Activated CD8-positive, alpha-beta T cell treated with anti-CD3 and anti-CD28 coated beads for 36 hours (primary cell): ENCODE data around the gene SLC34A1. TPM values are rescaled to one million over a fixed set of nuclear protein-coding genes. Genes with fewer than 3 reads are reported as not detected.

Source experiments
- ATAC-seq: fragments of 200-7000 bp; cut with Tn5 transposase; one replicate; pipeline ENCODE4 v1.10.0; 2021; ENCODE audit warnings: mild to moderate bottlenecking, moderate library complexity
- CTCF ChIA-PET: fragments of 350-600 bp; sonication (Branson Sonifier 250); formaldehyde crosslinking; loops from one replicate; lab custom pipeline; 2021; ENCODE audit warnings: antibody characterized with exemption; lab: Charles Lee
- POLR2A ChIA-PET: fragments of 350-600 bp; sonication (Branson Sonifier 250); formaldehyde crosslinking; loops from one replicate; lab custom pipeline; 2021; ENCODE audit warnings: antibody characterized with exemption; lab: Charles Lee
- DNase-seq: peaks from one replicate; pipeline ENCODE4 v3.0.0-alpha.2; 2020
- H3K27ac Mint-ChIP-seq: one replicate; pipeline ENCODE4 v1.8.0; 2021; ENCODE audit warnings: mild to moderate bottlenecking, mixed read lengths
- H3K27me3 Mint-ChIP-seq: one replicate; pipeline ENCODE4 v1.8.0; 2021; ENCODE audit warnings: mixed read lengths
- H3K36me3 Mint-ChIP-seq: one replicate; pipeline ENCODE4 v1.8.0; 2021; ENCODE audit warnings: low read depth, mixed read lengths
- H3K4me1 Mint-ChIP-seq: one replicate; pipeline ENCODE4 v1.8.0; 2021; ENCODE audit warnings: low read depth, mixed read lengths
- H3K4me3 Mint-ChIP-seq: one replicate; pipeline ENCODE4 v1.8.0; 2021; ENCODE audit warnings: mild to moderate bottlenecking, moderate library complexity, mixed read lengths
- H3K9me3 Mint-ChIP-seq: one replicate; pipeline ENCODE4 v1.8.0; 2021; ENCODE audit warnings: mixed read lengths
- intact Hi-C: fragments of 100-400 bp; cut with micrococcal nuclease; formaldehyde crosslinking; loops from one replicate; pipeline ENCODE4 v1.10.0; 2022
- total RNA-seq, 2 experiments: library from RNA; stranded (reverse); gene quantifications; one replicate each; pipeline ENCODE4 v1.2.3, GENCODE V29; 2021
- TF ChIP-seq, protein P1 (sequence below): fragments of 200-600 bp; IDR thresholded peaks from one replicate; pipeline ENCODE4 v1.8.0; 2022; ENCODE audit warnings: antibody characterized with exemption, mild to moderate bottlenecking

The SLC34A1 gene
- total RNA-seq, 2 experiments from 2014 or later = 0.29 to 0.43 TPM

DNA sequence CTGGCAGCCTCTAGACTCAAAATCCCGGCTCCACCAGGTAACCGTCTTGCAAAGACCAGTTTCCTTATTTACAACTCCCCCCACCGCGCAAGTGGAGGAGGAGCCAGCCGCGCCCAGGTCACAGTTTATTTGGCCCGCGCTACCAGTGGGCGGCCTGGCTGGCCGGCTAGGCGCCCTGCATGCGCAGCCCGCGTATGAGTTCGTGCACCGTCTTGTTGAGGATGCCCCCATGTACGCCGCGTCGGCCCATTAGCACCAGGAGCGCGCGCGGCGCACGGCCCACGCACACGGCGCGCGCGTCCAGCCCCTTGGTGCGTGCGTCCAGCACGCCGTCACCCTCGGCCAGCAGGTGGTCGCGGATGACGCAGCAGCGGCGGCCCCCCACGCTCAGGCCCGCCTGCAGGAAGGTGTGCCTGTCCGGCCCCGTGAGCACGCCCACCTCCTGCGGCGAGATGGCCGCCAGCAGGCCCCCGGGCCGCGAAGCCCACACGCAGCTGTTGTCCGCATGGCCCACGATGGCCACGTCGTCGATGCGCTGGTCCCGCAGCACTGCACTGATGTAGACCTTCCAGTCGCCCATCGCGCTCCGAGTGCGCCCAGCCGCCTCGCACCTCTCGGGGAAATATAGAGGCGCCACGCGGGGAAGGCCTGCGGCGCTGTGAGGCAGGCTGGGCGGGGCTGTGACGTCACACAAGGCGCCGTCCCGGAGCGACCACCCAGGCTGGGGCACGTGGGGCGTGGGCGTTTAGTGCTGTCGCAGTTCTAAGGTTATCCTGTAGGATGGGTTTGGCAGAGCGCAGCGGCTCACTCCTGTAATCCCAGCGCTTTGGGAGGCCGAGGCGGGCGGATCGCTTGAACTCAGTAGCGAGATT lies 16.0 kb downstream of the SLC34A1 start, which contains the start of gene PFN3:
TSS of gene PFN3 (minus strand) at position 665 of the 872 bp plus-strand sequence. CDS start at position 580, 85 bp downstream.
- TF ChIP-seq, protein P1, sequence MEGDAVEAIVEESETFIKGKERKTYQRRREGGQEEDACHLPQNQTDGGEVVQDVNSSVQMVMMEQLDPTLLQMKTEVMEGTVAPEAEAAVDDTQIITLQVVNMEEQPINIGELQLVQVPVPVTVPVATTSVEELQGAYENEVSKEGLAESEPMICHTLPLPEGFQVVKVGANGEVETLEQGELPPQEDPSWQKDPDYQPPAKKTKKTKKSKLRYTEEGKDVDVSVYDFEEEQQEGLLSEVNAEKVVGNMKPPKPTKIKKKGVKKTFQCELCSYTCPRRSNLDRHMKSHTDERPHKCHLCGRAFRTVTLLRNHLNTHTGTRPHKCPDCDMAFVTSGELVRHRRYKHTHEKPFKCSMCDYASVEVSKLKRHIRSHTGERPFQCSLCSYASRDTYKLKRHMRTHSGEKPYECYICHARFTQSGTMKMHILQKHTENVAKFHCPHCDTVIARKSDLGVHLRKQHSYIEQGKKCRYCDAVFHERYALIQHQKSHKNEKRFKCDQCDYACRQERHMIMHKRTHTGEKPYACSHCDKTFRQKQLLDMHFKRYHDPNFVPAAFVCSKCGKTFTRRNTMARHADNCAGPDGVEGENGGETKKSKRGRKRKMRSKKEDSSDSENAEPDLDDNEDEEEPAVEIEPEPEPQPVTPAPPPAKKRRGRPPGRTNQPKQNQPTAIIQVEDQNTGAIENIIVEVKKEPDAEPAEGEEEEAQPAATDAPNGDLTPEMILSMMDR = no peak
- intact Hi-C loops = loop anchor here (10.0 kb wide), 1 partner anchor 85 kb away; the partner anchor contains the start of gene MXD3
- no peak within 1 kb of the TSS for H3K27ac Mint-ChIP-seq
- no peaks in the 10 kb centered on the region for H3K9me3 Mint-ChIP-seq
- POLR2A ChIA-PET = interaction anchor here (6.8 to 7.4 kb wide), 2 partner anchors 44 to 54 kb away, joined by 72 to 140 read pairs; partner anchors contain the start of gene PRR7
- peaks cover 23% of the 10 kb centered on the region for H3K27me3 Mint-ChIP-seq
- no peaks in the 10 kb centered on the region for H3K36me3 Mint-ChIP-seq
- CTCF ChIA-PET = interaction anchor here (0.9 to 10.5 kb wide), 8 partner anchors 9 to 89 kb away, joined by 3 to 415 read pairs (median 62); partner anchors contain the start of genes GRK6, MXD3 and PRR7
- no peak within 1 kb of the TSS for H3K4me3 Mint-ChIP-seq
- ATAC-seq (no peak), DNase-seq (peak; percentile 47)
- peaks cover 19% of the 10 kb centered on the region for H3K4me1 Mint-ChIP-seq

DNA sequence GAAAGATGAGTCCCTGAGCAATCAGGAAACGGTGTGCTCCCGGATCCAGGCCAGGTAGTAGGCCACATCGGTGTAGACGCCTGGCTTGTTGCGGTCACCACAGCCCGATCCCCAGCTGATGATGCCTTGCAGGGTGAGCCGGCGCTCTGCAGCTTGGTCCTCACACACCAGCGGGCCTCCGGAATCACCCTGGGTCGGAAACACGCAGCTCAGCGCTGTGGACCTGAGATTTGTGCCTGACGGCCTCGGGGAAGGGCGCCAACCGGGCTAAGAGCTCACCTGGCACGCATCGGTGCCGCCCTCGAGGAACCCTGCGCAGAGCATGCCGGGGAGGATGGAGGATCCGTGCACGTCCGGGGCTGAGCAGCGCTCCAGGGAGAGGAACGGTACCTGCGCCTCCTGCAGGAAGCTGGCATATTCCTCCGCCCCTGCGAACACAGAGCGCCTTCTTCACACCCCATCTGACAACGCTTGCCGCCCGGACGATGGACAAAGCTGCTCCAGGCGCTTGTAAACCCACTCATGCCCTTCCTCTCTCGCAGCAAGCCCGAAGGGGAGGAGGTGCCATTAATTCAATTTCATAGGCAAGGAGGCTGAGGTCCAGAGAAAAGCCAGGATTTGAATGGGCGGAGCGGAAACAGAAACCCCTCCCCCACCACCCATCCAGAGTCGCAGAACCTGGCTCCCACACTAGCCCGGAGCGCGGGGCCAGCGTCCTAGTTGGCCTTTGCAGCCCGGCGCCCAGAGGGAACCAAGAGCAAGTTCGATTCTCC lies 18.2 kb downstream of the SLC34A1 start:
- CTCF ChIA-PET = interaction anchor here (0.7 to 10.5 kb wide), 32 partner anchors 11 to 289 kb away, joined by 3 to 415 read pairs (median 12); partner anchors contain the start of genes GRK6, LMAN2, MXD3 and PDLIM7

DNA sequence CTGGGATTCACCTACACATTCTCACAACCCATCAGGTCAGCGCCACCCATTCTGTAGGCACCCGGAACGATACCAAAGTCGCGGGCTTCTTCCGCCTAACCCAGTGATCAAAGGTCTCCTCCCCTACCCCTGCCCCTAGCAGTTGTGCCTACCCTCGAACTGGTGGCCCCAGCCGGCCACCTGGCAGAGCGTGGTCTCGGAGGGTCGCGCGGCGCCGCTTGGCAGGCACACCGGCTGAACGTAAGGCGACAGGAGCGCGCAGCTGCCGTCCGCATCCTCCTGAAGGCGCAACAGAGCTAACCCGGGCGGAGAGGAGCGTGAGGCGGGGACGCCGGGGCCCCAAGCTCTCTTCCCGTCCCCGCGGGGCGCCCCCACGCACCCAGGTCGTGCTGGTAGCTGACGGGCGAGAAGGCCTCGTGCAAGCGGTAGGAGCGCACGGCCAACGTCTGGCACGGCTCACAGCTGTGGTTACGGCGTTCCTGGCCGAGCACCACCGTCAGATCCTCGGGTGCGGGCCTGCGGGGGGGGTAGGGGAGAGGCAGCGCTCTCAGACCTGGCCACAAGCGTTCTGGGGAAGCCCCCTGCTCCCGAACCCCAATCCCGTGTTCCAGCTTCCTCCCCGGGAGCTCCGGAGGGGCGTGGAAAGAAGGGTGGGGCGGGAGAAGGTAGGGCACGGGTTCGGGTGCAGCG lies 19.0 kb downstream of the SLC34A1 start:
- ATAC-seq (peak; percentile 35), DNase-seq (peak; percentile 71)
- Mint-ChIP-seq H3K9me3 (no peaks in the 10 kb centered on the region), H3K27ac (peak overlapping the region; percentile 60), H3K27me3 (peaks cover 23% of the 10 kb centered on the region), H3K4me3 (peak overlapping the region; percentile 73), H3K36me3 (no peaks in the 10 kb centered on the region), H3K4me1 (peaks cover 26% of the 10 kb centered on the region)
- POLR2A ChIA-PET = interaction anchor here (1.0 to 7.4 kb wide), 12 partner anchors 13 to 69 kb away, joined by 3 to 140 read pairs (median 10); partner anchors contain the start of genes GRK6 and PRR7
- intact Hi-C loops = loop anchor here (2.0 kb wide), 1 partner anchor 52 kb away; no protein-coding TSS in a partner anchor
- CTCF ChIA-PET = interaction anchor here (0.8 to 10.5 kb wide), 36 partner anchors 8 to 290 kb away, joined by 3 to 415 read pairs (median 10); partner anchors contain the start of genes DDX41, DOK3, GRK6 and LMAN2
- TF ChIP-seq, protein P1 = no peak

More for the DNA sequence above, 18.2 kb downstream of the SLC34A1 start:
- H3K9me3 Mint-ChIP-seq = no peaks in the 10 kb centered on the region
- intact Hi-C loops = loop anchor here (2.0 kb wide), 1 partner anchor 52 kb away; no protein-coding TSS in a partner anchor
- ATAC-seq (peak; percentile 52), DNase-seq (peak; percentile 82)
- H3K27ac Mint-ChIP-seq = no peak overlapping the region
- H3K27me3 Mint-ChIP-seq = peaks cover 23% of the 10 kb centered on the region
- no peaks in the 10 kb centered on the region for H3K36me3 Mint-ChIP-seq
- TF ChIP-seq, protein P1 = no peak
- POLR2A ChIA-PET = interaction anchor here (0.9 to 7.4 kb wide), 12 partner anchors 13 to 289 kb away, joined by 3 to 140 read pairs (median 8); partner anchors contain the start of genes GRK6 and PRR7
- H3K4me3 Mint-ChIP-seq = peak overlapping the region; percentile 73
- H3K4me1 Mint-ChIP-seq = peaks cover 26% of the 10 kb centered on the region
